Ishikawa (cell line): ENCODE results near the gene ARL6IP6.

Experiments used
- CEBPB ChIP-seq: IDR thresholded peaks from 2 replicates; pipeline ENCODE4 v1.6.1; 2012
- CREB1 ChIP-seq: IDR thresholded peaks from 2 replicates; pipeline ENCODE4 v1.6.1; 2012; ENCODE audit warnings: low read depth
- EGR1 ChIP-seq: IDR thresholded peaks from 2 replicates; pipeline ENCODE4 v1.6.1; 2012
- EP300 ChIP-seq: IDR thresholded peaks from 2 replicates; pipeline ENCODE4 v1.6.1; 2012; ENCODE audit warnings: borderline replicate concordance
- FOXM1 ChIP-seq: IDR thresholded peaks from 2 replicates; pipeline ENCODE4 v1.6.1; 2012; ENCODE audit warnings: low read depth, borderline replicate concordance
- NFIC ChIP-seq: IDR thresholded peaks from 2 replicates; pipeline ENCODE4 v1.6.1; 2012
- RAD21 ChIP-seq: IDR thresholded peaks from 2 replicates; pipeline ENCODE4 v1.6.1; 2012; ENCODE audit warnings: low read depth
- REST ChIP-seq: IDR thresholded peaks from 2 replicates; pipeline ENCODE4 v1.6.1; 2012; ENCODE audit warnings: low read depth, mild to moderate bottlenecking
- TAF1 ChIP-seq: IDR thresholded peaks from 2 replicates; pipeline ENCODE4 v1.6.1; 2012; ENCODE audit warnings: low read depth, mild to moderate bottlenecking
- TCF12 ChIP-seq: IDR thresholded peaks from 2 replicates; pipeline ENCODE4 v1.6.1; 2012; ENCODE audit warnings: low read depth
- TEAD4 ChIP-seq: IDR thresholded peaks from 2 replicates; pipeline ENCODE4 v1.6.1; 2012
- YY1 ChIP-seq: IDR thresholded peaks from 2 replicates; pipeline ENCODE4 v1.6.1; 2012; ENCODE audit warnings: low read depth
- ZBTB7A ChIP-seq: IDR thresholded peaks from 2 replicates; pipeline ENCODE4 v1.6.1; 2012; ENCODE audit warnings: low read depth
- TF ChIP-seq, protein P1 (sequence below): IDR thresholded peaks from 2 replicates; pipeline ENCODE4 v1.6.1; 2012
- TF ChIP-seq, protein P2 (sequence below): IDR thresholded peaks from 2 replicates; pipeline ENCODE4 v1.6.1; 2012

The ARL6IP6 gene

DNA sequence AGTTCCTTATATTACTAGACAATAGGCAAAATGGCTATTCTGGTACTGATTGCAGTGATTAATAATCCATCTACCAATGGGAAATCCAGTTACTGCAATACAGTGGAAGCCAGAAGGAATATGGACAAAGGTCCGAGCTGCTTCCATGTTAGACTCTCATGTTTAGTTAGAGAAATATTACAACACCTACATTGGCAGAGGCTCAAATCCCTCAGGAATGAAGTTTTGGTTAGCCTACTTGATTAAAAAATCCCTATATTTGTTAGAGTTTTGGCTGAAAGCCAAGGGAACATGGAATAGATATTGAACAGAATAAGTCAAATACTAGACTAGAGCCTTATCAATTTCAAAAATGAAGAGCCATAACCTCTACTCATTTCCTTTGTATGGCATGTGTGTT, 48.5 kb downstream of the ARL6IP6 start:
- TF ChIP-seq REST (no peak), EGR1 (no peak), RAD21 (no peak), YY1 (no peak), EP300 (no peak), TEAD4 (no peak), TCF12 (no peak), CREB1 (no peak), FOXM1 (no peak)
- TF ChIP-seq, protein P1, sequence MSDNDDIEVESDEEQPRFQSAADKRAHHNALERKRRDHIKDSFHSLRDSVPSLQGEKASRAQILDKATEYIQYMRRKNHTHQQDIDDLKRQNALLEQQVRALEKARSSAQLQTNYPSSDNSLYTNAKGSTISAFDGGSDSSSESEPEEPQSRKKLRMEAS, result no peak
- TF ChIP-seq, protein P2, sequence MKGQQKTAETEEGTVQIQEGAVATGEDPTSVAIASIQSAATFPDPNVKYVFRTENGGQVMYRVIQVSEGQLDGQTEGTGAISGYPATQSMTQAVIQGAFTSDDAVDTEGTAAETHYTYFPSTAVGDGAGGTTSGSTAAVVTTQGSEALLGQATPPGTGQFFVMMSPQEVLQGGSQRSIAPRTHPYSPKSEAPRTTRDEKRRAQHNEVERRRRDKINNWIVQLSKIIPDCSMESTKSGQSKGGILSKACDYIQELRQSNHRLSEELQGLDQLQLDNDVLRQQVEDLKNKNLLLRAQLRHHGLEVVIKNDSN, result no peak

DNA sequence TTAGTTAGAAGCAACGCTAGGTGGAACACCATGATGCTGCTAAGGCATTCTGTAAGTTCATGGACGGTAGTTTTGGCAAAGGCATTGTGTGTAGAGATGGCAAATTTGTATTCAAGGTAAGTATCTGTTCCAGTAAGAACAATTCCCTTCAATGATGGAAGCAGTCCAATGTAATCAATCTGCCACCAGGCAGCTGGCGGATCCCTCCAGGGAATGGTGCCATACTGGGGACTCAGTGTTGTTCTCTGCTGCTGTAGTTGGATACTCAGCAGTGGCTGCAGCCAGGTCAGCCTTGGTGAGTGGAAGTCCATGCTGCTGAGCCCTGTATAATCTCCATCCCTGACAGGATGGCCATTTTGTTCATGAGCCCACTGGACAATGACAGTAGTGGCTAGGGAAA, 62.8 kb downstream of the ARL6IP6 start:
- TF ChIP-seq NFIC (no peak), FOXM1 (no peak), TCF12 (no peak), EGR1 (no peak), YY1 (no peak), RAD21 (no peak), CEBPB (no peak), TEAD4 (no peak), CREB1 (no peak), TAF1 (no peak), ZBTB7A (no peak), EP300 (no peak), REST (no peak)
- TF ChIP-seq, protein P2, result no peak
- TF ChIP-seq, protein P1, result no peak

- TF ChIP-seq TCF12 (no peak), EGR1 (no peak), NFIC (no peak), CREB1 (no peak), CEBPB (no peak), FOXM1 (no peak), REST (no peak)
- TF ChIP-seq, protein P2, result no peak
- TF ChIP-seq, protein P1, result no peak
These were observed 63.8 kb downstream of the ARL6IP6 start for GRCh38 chr2:152782171-152782570.

- TF ChIP-seq REST, result no peak
- TF ChIP-seq TEAD4, result no peak
- TF ChIP-seq RAD21, result no peak
- TF ChIP-seq CREB1, result no peak
- TF ChIP-seq TAF1, result no peak
- no peak for TF ChIP-seq EGR1
- TF ChIP-seq TCF12, result no peak
- no peak for TF ChIP-seq EP300
- no peak for TF ChIP-seq YY1
- TF ChIP-seq NFIC, result no peak
- TF ChIP-seq FOXM1, result no peak
- no peak for TF ChIP-seq ZBTB7A
- TF ChIP-seq, protein P1, result no peak
- TF ChIP-seq, protein P2, result no peak
- TF ChIP-seq CEBPB, result no peak
These were observed 72.5 kb downstream of the ARL6IP6 start for GRCh38 chr2:152790883-152791282.
